Spleen (tissue), 7 donors: ENCODE measurements around the gene ANKRD66.

Experiments
- CTCF ChIP-seq, 11 experiments: fragments of 200-600 bp in 7 of 11; fragments of 450-650 bp in 4 of 11; sonication (generic) in 4 of 11; IDR thresholded peaks in 8 of 11; conservative IDR thresholded peaks in 3 of 11; 1 replicate in 7 of 11; 2 replicates in 4 of 11; pipeline versions ENCODE4 v1.4.0 to v1.8.0; 2016 to 2021; ENCODE audit warnings: antibody characterized with exemption in 11 of 11, inconsistent platforms in 4 of 11, mild to moderate bottlenecking in 1 of 11
- POLR2AphosphoS5 ChIP-seq, 3 donors: sonication (generic); formaldehyde crosslinking; IDR thresholded peaks; one replicate each; pipeline ENCODE4 v1.5.1; 2017; ENCODE audit warnings: antibody characterized with exemption in 3 of 3
- donor health status: DM: no; HTN: no; CAD: no; lungs with moderate emphysema.
- donor health status: DM: no; HTN: no; CAD: no.
- donor health status: DM: no; HTN: no; CAD: no.

GRCh38 chr6:46784535-46784934 lies 37.8 kb downstream of the ANKRD66 start:
- TF ChIP-seq CTCF (IDR thresholded peaks at IDR 0.05 in 8 of 11, conservative IDR thresholded peaks at IDR 0.05 in 3 of 11): no peak
- no peak for TF ChIP-seq POLR2AphosphoS5 (IDR thresholded peaks at IDR 0.05)
